GM18867 (cell line): ENCODE data around the gene CACFD1.

Experiments used
- ATAC-seq: cut with Tn5 transposase; IDR thresholded peaks from one replicate; pipeline ENCODE4 v1.9.1; 2021; ENCODE audit warnings: mild to moderate bottlenecking, moderate library complexity; ENCODE audit not compliant: unreplicated experiment

CACFD1 gene

DNA sequence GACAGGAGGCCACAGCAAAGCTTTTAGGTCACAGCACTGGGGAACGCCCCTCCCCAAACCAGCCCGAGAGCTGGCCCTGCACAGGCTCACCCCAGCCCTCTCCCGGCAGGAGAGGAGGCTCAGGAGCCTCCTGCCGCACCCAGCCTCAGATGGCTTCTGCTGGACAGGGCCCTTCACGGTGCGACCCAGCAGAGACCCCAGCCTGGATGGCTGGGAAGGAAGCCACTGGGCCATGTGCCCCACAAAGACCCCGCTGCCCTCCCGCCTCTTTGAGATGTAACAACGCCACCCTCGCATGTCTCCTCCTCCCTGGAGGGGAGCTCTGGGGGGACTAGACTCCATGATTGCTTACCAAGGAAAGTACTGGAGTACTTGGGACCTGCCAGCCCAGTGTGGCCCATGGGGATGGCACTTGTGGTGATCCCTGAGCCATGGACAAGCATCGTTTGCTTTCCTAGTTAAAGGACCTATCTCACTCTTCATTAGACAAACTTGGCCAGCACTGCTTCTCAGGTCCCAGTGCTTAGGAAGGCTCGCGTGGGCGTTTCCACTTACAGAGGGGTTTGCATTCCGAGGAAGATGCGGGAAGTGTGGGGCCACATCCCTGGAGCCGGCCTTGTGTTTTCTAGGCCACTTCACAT lies 56.0 kb downstream of the CACFD1 start:
- no peak for ATAC-seq

DNA sequence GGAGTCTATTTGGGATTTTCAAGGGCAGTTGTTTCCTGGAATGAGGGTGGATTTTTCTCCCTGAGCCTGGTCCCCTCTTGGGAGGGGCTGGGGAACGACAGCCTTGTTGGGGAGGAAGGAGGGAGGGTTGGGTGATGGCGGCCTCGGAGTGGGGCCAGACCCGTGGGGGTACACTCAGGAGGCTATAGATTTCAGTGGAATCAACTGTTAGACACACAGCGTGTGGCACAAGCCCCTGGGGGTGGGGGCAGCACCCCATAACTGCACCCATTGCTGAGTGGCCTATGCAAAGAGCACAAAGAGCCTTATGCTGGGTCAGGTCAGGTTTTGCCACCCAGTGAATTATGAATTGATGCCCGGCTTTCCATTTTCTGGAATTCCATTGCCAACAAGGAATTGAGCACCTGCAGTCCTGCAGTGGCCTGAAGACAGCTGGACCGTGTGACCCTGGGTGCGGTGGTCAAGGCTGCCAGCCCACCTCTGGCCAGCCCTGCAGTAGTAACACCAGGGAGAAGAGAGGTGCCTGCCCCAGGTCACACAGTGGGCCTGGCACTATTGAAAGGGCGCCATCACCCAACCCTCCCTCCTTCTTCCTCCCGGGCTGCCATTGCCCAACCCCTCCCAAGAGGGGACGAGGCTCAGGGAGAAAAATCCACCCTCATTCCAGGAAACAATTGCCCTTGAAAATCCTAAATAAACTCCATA lies 56.6 kb downstream of the CACFD1 start:
- ATAC-seq = no peak

DNA sequence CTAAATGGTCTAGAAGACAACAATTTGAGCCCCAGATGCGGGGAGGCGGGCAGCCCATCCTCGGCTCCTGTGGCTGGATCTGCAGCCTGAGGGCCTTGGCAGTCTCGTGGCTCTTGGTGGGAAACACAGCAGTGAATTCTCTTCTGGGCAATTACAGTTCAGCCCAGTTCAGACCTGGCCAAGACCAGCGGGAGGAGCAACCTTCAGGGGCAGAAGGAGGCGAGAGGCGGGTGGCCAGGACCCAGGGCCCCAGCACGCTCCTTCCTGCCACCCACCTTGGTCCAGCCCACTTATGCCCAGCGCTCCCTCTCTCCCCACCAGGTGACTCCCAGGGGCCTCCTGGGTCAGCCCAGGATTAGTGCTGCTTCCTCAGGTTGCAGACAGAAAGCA lies 57.2 kb downstream of the CACFD1 start:
- ATAC-seq = no peak

DNA sequence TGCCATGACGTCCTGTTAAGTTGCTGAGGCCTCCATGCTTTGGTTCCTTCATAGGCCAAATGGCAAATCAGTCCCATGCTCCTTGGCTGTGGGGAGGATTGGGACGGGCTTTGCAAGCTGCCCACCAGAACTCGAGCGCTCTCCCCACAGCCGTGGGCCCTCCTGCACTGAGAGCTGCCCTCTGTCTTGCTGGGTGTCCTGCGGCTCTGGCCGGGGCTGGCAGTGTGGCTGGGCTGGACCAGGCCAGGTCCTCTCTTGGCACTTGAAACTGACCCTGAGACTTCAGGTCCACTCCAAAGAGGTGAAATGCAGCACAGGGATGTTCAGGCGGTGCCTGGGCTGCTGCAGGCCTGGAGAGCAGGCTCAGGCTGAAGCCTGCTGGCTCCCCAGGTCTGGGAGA lies 57.9 kb downstream of the CACFD1 start:
- ATAC-seq = no peak

DNA sequence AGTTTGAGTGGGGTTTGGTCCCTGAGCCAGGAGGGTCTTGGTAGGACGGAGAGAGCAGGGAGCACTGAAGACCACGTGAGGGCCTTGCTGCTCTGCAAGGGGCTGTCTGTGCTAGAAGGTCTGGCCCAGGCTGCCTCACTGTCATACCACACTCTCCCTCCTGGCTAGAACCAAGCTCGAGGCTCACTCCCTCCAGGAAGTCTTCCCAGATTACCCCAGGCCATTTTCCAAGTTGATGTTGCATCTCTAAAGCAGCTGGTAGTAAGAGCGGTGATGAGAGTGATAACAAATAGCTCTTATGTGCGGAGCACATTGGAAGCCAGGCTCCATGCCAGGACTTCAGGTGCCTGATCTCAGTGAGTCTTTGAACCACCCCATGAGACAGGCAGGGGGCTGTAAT lies 58.4 kb downstream of the CACFD1 start:
- no peak for ATAC-seq

GRCh38 chr9:133518706-133519449 lies 59.1 kb downstream of the CACFD1 start:
- no peak for ATAC-seq

- no peak for ATAC-seq
Measured at GRCh38 chr9:133519693-133520092, 59.9 kb downstream of the CACFD1 start.

GRCh38 chr9:133520121-133520835 lies 60.5 kb downstream of the CACFD1 start:
- no peak for ATAC-seq
